ENCODE results near the gene FHAD1. TPM values are rescaled to one million over a fixed set of nuclear protein-coding genes. Genes with fewer than 3 reads are reported as not detected.

Gene FHAD1
- total and polyA plus RNA-seq, 10 of the 15 experiments (the other 5 are each of a cell fraction or from before 2014, with no cell fraction given) = 0.09 to 1.0 (median 0.32) TPM; not detected in 2

DNA sequence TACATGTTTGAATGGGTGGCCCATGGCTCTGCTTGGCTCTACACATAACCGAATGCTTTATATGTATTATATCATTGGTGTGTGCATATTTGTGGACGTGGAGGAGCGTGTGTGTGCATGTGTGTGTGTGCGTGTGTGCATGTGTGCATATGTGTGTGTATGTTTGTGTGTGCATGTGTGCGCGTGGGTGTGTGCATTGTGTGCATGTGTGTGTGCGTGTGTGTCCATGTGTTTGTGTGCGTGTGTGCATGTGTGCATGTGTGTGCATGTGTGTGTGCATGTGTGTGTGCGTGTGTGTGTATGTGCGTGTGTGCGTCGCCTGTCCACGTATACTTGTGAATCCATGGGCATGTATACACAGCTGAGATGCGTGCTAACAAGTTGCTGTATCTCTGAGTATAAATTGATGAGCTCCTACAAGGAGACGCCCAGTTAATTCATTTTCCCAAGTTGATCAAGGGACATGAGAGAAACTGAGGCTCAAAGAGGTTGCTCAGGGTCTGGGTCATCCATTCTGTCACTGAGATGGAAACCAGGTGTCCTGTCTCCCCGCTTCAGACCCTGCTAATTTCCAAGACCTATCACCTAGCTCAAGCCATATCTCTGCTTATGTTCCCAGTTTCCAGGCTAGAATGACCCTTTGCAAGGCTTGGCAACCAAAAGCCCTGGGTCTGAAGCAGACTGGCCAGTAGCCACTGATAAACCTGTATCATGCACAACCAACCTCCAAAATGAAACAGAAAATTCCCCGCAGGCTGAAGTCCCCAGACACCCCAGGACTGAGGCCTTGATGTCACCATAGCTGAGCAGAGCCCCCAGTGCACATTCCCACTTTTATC is 188.4 kb downstream of the FHAD1 start:
- Histone ChIP-seq H3K4me1 (ENCODE audit: control insufficient read depth, insufficient read depth, low read length) (no peaks in the 10 kb centered on the region), H3K4me3 (no peak overlapping the region), H3K27ac (ENCODE audit: control insufficient read depth, insufficient read depth) (no peak overlapping the region), H3K79me2 (ENCODE audit: control insufficient read depth, insufficient read depth, low read length) (no peaks in the 10 kb centered on the region), H3K27me3 (replicated peaks in 1 of 2; ENCODE audit: control insufficient read depth in 2 of 2, insufficient read depth in 2 of 2, low read length in 1 of 2) (no peaks in the 10 kb centered on the region), H3K4me2 (ENCODE audit: control insufficient read depth, insufficient read depth) (no peak overlapping the region), H3K9me3 (replicated peaks; ENCODE audit: control insufficient read depth, insufficient read depth, low read length) (no peaks in the 10 kb centered on the region), H4K20me1 (ENCODE audit: control insufficient read depth, insufficient read depth) (no peaks in the 10 kb centered on the region), H3K9ac (ENCODE audit: control insufficient read depth, insufficient read depth, low read length) (no peak overlapping the region), H3K36me3 (ENCODE audit: control insufficient read depth in 2 of 2, insufficient read depth in 2 of 2, low read length in 1 of 2) (peaks cover 0 to 2% of the 10 kb centered on the region in 2 experiments; a peak in 2 of 4 replicates), H2AFZ (ENCODE audit: control insufficient read depth, low read depth, low read length) (no peak overlapping the region)
- DNase-seq (ENCODE audit: low read depth, low spot score) (no peak), ATAC-seq (no peak), FAIRE-seq (no peak)
- CTCF ChIA-PET = interaction anchor here (0.8 to 10.2 kb wide), 3 partner anchors 18 to 122 kb away, joined by 3 to 178 read pairs (median 4); no protein-coding TSS in a partner anchor
- 87% methylated on average over 17 of the region's 17 CpGs for whole genome bisulfite sequencing (ENCODE audit: insufficient coverage, insufficient replicate concordance, low lambda C conversion rate, missing lambda C conversion rate)
- POLR2A ChIA-PET = no interaction called here
- in situ Hi-C loops (cut with MboI) (no loop called here), intact Hi-C loops (cut with micrococcal nuclease; ENCODE audit: unreplicated experiment) (loop anchor here (5.0 kb wide), 1 partner anchor 307 kb away; the partner anchor contains the start of gene TMEM82)
- no TSS peak for BruUV-seq (replicated peaks)
- RAD21 ChIA-PET (ENCODE audit: unreplicated experiment) = interaction anchor here (1.0 to 1.7 kb wide), 2 partner anchors 111 to 112 kb away, joined by 3 to 11 read pairs; no protein-coding TSS in a partner anchor
- SMC1A ChIA-PET (ENCODE audit: uncharacterized antibody, unreplicated experiment) = interaction anchor here (0.8 to 2.4 kb wide), 6 partner anchors 14 to 136 kb away, joined by 3 to 13 read pairs (median 3); no protein-coding TSS in a partner anchor
- TF ChIP-seq TBL1XR1 (IDR thresholded peaks at IDR 0.05; ENCODE audit: low read depth, low read length) (no peak), ESRRA (IDR thresholded peaks at IDR 0.05; ENCODE audit: low read length) (no peak), MYB (IDR thresholded peaks at IDR 0.05; ENCODE audit: borderline replicate concordance, low read depth, low read length) (no peak), HSF1 (IDR thresholded peaks at IDR 0.05; ENCODE audit: low read depth, low read length) (no peak), SUZ12 (IDR thresholded peaks at IDR 0.05; ENCODE audit: unreplicated experiment) (no peak), JUND (IDR thresholded peaks at IDR 0.05; ENCODE audit: low read depth, low read length) (no peak), POLR2AphosphoS5 (IDR thresholded peaks at IDR 0.05; ENCODE audit: low read length) (peak; percentile 44; the same call in 1 of the 2 replicates), ETV6 (conservative IDR thresholded peaks at IDR 0.05 in 1 of 2, IDR thresholded peaks at IDR 0.05 in 1 of 2; ENCODE audit: borderline replicate concordance in 1 of 2, low read depth in 1 of 2) (no peak), PKNOX1 (IDR thresholded peaks at IDR 0.05) (no peak), SKIL (IDR thresholded peaks at IDR 0.05; ENCODE audit: low read depth, poor library complexity, severe bottlenecking) (no peak), YY1 (IDR thresholded peaks at IDR 0.05; ENCODE audit: low read depth, low read length) (no peak)
- TF ChIP-seq, protein P1, sequence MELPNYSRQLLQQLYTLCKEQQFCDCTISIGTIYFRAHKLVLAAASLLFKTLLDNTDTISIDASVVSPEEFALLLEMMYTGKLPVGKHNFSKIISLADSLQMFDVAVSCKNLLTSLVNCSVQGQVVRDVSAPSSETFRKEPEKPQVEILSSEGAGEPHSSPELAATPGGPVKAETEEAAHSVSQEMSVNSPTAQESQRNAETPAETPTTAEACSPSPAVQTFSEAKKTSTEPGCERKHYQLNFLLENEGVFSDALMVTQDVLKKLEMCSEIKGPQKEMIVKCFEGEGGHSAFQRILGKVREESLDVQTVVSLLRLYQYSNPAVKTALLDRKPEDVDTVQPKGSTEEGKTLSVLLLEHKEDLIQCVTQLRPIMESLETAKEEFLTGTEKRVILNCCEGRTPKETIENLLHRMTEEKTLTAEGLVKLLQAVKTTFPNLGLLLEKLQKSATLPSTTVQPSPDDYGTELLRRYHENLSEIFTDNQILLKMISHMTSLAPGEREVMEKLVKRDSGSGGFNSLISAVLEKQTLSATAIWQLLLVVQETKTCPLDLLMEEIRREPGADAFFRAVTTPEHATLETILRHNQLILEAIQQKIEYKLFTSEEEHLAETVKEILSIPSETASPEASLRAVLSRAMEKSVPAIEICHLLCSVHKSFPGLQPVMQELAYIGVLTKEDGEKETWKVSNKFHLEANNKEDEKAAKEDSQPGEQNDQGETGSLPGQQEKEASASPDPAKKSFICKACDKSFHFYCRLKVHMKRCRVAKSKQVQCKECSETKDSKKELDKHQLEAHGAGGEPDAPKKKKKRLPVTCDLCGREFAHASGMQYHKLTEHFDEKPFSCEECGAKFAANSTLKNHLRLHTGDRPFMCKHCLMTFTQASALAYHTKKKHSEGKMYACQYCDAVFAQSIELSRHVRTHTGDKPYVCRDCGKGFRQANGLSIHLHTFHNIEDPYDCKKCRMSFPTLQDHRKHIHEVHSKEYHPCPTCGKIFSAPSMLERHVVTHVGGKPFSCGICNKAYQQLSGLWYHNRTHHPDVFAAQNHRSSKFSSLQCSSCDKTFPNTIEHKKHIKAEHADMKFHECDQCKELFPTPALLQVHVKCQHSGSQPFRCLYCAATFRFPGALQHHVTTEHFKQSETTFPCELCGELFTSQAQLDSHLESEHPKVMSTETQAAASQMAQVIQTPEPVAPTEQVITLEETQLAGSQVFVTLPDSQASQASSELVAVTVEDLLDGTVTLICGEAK (IDR thresholded peaks at IDR 0.05; ENCODE audit: borderline replicate concordance) = no peak
